HCT116 (cell line): ENCODE results near the gene NR2F6. TPM values are rescaled to one million over a fixed set of nuclear protein-coding genes. Genes with fewer than 3 reads are reported as not detected.

Experiments
- ATAC-seq: fragments of 200-7000 bp; cut with Tn5 transposase; 2 replicates; pipeline ENCODE4 v1.9.1; 2020; ENCODE audit warnings: mild to moderate bottlenecking, moderate library complexity
- BruUV-seq: library from RNA; stranded (reverse); fragments of 400-500 nt; replicated peaks from 2 replicates; lab custom pipeline; 2021; lab: Mats Ljungman, UMichigan
- CTCF ChIA-PET: fragments of 300-600 bp; sonication (Branson Sonifier 250); formaldehyde crosslinking; loops from one replicate; lab custom pipeline; 2021; ENCODE audit warnings: antibody characterized with exemption; lab: Charles Lee
- POLR2A ChIA-PET: fragments of 300-600, 350-600 bp; sonication (Branson Sonifier 250); formaldehyde crosslinking; loops from one replicate; lab custom pipeline; 2021; ENCODE audit warnings: antibody characterized with exemption; lab: Charles Lee
- RAD21 ChIA-PET, 2 experiments: fragments of 300-600 bp; sonication (Branson Sonifier 250); formaldehyde crosslinking; loops; one replicate each; lab custom pipeline; 2023; ENCODE audit warnings: low total read pairs in 2 of 2; ENCODE audit not compliant: uncharacterized antibody in 2 of 2, unreplicated experiment in 2 of 2, low non-redundant PET in 1 of 2; lab: Charles Lee
- DNase-seq: peaks from one replicate; pipeline ENCODE4 v3.0.0-alpha.2; 2010; ENCODE audit warnings: low read depth, low spot score
- H2AFZ ChIP-seq: fragments of 200-600 bp; shearing (Covaris generic), sonication (generic); 2 replicates; pipeline ENCODE4 v1.6.1; 2017; ENCODE audit warnings: low read depth, mixed run types, mixed read lengths, antibody characterized with exemption, low read length; ENCODE audit not compliant: poor library complexity, severe bottlenecking
- H3K27ac ChIP-seq: 2 replicates; pipeline ENCODE4 v1.5.1; 2012; ENCODE audit warnings: low read depth, low read length
- H3K27me3 ChIP-seq: fragments of 200-600 bp; sonication (generic); 2 replicates; pipeline ENCODE4 v1.6.1; 2016; ENCODE audit warnings: mixed run types, low read length, mixed read lengths; ENCODE audit not compliant: insufficient read depth
- H3K36me3 ChIP-seq, 2 experiments: fragments of 200-500 bp in 1 of 2; fragments of 200-600 bp in 1 of 2; sonication (Bioruptor generic) in 1 of 2; sonication (generic) in 1 of 2; 2 replicates each; pipeline versions ENCODE4 v1.5.1 to v1.6.1; 2014 to 2016; ENCODE audit warnings: low read length in 2 of 2, inconsistent platforms in 1 of 2, mixed read lengths in 1 of 2, mixed run types in 1 of 2; ENCODE audit not compliant: insufficient read depth in 2 of 2, control insufficient read depth in 1 of 2
- H3K4me1 ChIP-seq, 2 experiments: fragments of 200-600 bp in 1 of 2; sonication (generic) in 1 of 2; 2 replicates each; pipeline versions ENCODE4 v1.5.1 to v1.6.1; 2012 to 2017; ENCODE audit warnings: low read length in 2 of 2, inconsistent platforms in 1 of 2, mild to moderate bottlenecking in 1 of 2, mixed read lengths in 1 of 2, mixed run types in 1 of 2, moderate library complexity in 1 of 2; ENCODE audit not compliant: insufficient read depth in 2 of 2, control insufficient read depth in 1 of 2
- H3K4me2 ChIP-seq: fragments of 200-600 bp; sonication (generic); 2 replicates; pipeline ENCODE4 v1.6.1; 2017; ENCODE audit warnings: mixed run types, low read length, mixed read lengths
- H3K4me3 ChIP-seq, 2 experiments: fragments of 200-600 bp in 1 of 2; sonication (generic) in 1 of 2; replicated peaks in 1 of 2; 2 replicates each; pipeline ENCODE4 v1.5.1; 2011 to 2016; ENCODE audit warnings: low read length in 2 of 2, control low read depth in 1 of 2, low read depth in 1 of 2, mild to moderate bottlenecking in 1 of 2, mixed read lengths in 1 of 2, mixed run types in 1 of 2
- H3K79me2 ChIP-seq: fragments of 200-600 bp; sonication (generic); 2 replicates; pipeline ENCODE4 v1.6.1; 2017; ENCODE audit warnings: mild to moderate bottlenecking, mixed run types, low read length, moderate library complexity, mixed read lengths; ENCODE audit not compliant: insufficient read depth
- H3K9ac ChIP-seq: fragments of 200-600 bp; sonication (generic); 2 replicates; pipeline ENCODE4 v1.6.1; 2016; ENCODE audit warnings: low read length, mixed read lengths
- H3K9me2 ChIP-seq: fragments of 200-600 bp; sonication (generic), shearing (Covaris generic); 2 replicates; pipeline ENCODE4 v1.6.1; 2017; ENCODE audit warnings: mixed run types, mild to moderate bottlenecking, moderate library complexity; ENCODE audit not compliant: insufficient read depth
- H3K9me3 ChIP-seq, 2 experiments: fragments of 200-500 bp in 1 of 2; fragments of 200-600 bp in 1 of 2; sonication (Bioruptor generic) in 1 of 2; sonication (generic) in 1 of 2; 2 replicates each; pipeline ENCODE4 v1.6.1; 2014 to 2017; ENCODE audit warnings: low read length in 2 of 2, mixed read lengths in 2 of 2, inconsistent platforms in 1 of 2, low read depth in 1 of 2, mild to moderate bottlenecking in 1 of 2, mixed run types in 1 of 2, moderate library complexity in 1 of 2; ENCODE audit not compliant: control insufficient read depth in 1 of 2, insufficient read depth in 1 of 2
- H4K20me1 ChIP-seq: fragments of 200-600 bp; sonication (generic), shearing (Covaris generic); 2 replicates; pipeline ENCODE4 v1.6.1; 2017; ENCODE audit warnings: mixed run types, mild to moderate bottlenecking, moderate library complexity; ENCODE audit not compliant: insufficient read depth
- ATF3 ChIP-seq: IDR thresholded peaks from 2 replicates; pipeline ENCODE4 v1.6.1; 2012
- CEBPB ChIP-seq: IDR thresholded peaks from 2 replicates; pipeline ENCODE4 v1.6.1; 2012; ENCODE audit warnings: low read depth
- CTCF ChIP-seq, 3 experiments: fragments of 200-600 bp in 1 of 3; sonication (generic) in 1 of 3; IDR thresholded peaks in 2 of 3; conservative IDR thresholded peaks in 1 of 3; 2 replicates each; pipeline ENCODE4 v1.5.1; 2012 to 2017; ENCODE audit warnings: low read depth in 2 of 3, low read length in 2 of 3, antibody characterized with exemption in 1 of 3, borderline replicate concordance in 1 of 3, control low read depth in 1 of 3, mild to moderate bottlenecking in 1 of 3, mixed read lengths in 1 of 3, mixed run types in 1 of 3, moderate library complexity in 1 of 3; ENCODE audit not compliant: insufficient read depth in 1 of 3
- EGR1 ChIP-seq: IDR thresholded peaks from 2 replicates; pipeline ENCODE4 v1.6.1; 2012; ENCODE audit warnings: low read depth
- ELF1 ChIP-seq: IDR thresholded peaks from 2 replicates; pipeline ENCODE4 v1.6.1; 2012; ENCODE audit warnings: low read depth, borderline replicate concordance
- FOSL1 ChIP-seq: IDR thresholded peaks from 2 replicates; pipeline ENCODE4 v1.6.1; 2012; ENCODE audit warnings: low read depth
- POLR2AphosphoS5 ChIP-seq: IDR thresholded peaks from 2 replicates; pipeline ENCODE4 v1.6.1; 2011; ENCODE audit warnings: mild to moderate bottlenecking, low read depth, low read length, moderate library complexity
- RAD21 ChIP-seq: IDR thresholded peaks from 2 replicates; pipeline ENCODE4 v1.6.1; 2012; ENCODE audit warnings: low read depth, mild to moderate bottlenecking
- REST ChIP-seq: IDR thresholded peaks from 2 replicates; pipeline ENCODE4 v1.6.1; 2012; ENCODE audit warnings: low read depth
- SRF ChIP-seq: IDR thresholded peaks from 2 replicates; pipeline ENCODE4 v1.6.1; 2012; ENCODE audit warnings: low read depth
- ZBTB33 ChIP-seq: IDR thresholded peaks from 2 replicates; pipeline ENCODE4 v1.6.1; 2011; ENCODE audit warnings: mild to moderate bottlenecking, low read length, moderate library complexity; ENCODE audit not compliant: insufficient replicate concordance; ENCODE audit errors: extremely low read depth
- ZFX ChIP-seq: fragments of 450-650 bp; IDR thresholded peaks from 2 replicates; pipeline ENCODE4 v1.6.1; 2017
- ZNF274 ChIP-seq: fragments of 200-500 bp; sonication (Bioruptor generic); IDR thresholded peaks from 2 replicates; pipeline ENCODE4 v1.6.1; 2014; ENCODE audit warnings: mild to moderate bottlenecking, low read depth, low read length, inconsistent platforms
- intact Hi-C: fragments of 100-400 bp; cut with micrococcal nuclease; formaldehyde crosslinking; loops from 2 replicates; pipeline ENCODE4 v1.10.0; 2022
- total RNA-seq: library from RNA; stranded (reverse); gene quantifications from one replicate; pipeline ENCODE4 v1.2.1, GENCODE V29; 2021; ENCODE audit not compliant: unreplicated experiment

NR2F6 gene
- total RNA-seq, 1 experiment from 2014 or later, result 88.0 TPM

GRCh38 chr19:17279436-17279835 lies 33.7 kb upstream of the NR2F6 start (continued):
- TF ChIP-seq ZBTB33 (no peak), ZNF274 (no peak), ZFX (no peak), EGR1 (no peak), RAD21 (no peak), FOSL1 (no peak)

DNA sequence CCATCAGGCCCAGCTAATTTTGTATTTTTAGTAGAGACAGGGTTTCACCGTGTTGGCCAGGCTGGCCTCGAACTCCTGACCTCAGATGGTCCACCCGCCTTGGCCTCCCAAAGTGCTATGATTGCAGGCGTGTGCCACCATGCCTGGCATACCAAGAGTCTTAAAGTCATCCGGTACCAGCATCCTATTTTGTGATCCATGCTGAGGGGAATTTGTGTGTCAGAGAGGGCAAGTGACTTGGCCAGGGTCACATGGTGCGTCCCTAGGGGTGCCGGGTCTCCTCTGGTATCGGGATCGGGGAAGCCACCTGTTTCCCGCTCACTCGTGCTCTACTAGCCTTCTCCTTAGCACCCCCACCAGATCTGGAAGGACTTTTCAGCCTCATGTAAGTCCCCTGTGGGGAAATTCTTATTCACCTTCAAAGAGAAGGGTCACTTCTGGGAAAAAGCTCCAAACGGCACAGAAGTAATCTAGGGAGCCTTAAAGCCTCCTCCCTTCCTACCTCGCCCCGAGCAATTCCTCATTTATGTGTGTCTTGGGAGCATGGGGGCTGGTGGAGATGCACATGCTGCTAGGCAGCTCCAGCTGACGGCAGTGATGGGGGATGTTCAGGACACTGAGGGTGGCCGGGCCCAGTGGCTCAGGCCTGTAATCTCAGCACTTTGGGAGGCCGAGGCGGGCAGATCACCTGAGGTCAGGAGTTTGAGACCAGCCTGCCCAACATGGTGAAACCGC lies 29.9 kb upstream of the NR2F6 start:
- Histone ChIP-seq H3K36me3 (peaks cover 17 to 41% of the 10 kb centered on the region in 2 experiments), H2AFZ (no peak overlapping the region), H3K4me2 (no peak overlapping the region), H3K4me1 (no peaks in the 10 kb centered on the region), H3K9ac (no peak overlapping the region), H3K9me3 (no peaks in the 10 kb centered on the region), H3K79me2 (no peaks in the 10 kb centered on the region), H4K20me1 (no peaks in the 10 kb centered on the region), H3K4me3 (no peak overlapping the region), H3K9me2 (no peaks in the 10 kb centered on the region), H3K27me3 (no peaks in the 10 kb centered on the region), H3K27ac (no peak overlapping the region)
- intact Hi-C loops, result no loop called here
- ATAC-seq (no peak), DNase-seq (no peak)
- BruUV-seq, result no TSS peak
- CTCF ChIA-PET, result no interaction called here
- RAD21 ChIA-PET, result no interaction called here
- POLR2A ChIA-PET, result no interaction called here
- TF ChIP-seq POLR2AphosphoS5, result no peak
- no peak for TF ChIP-seq ZNF274
- TF ChIP-seq ZBTB33, result no peak
- TF ChIP-seq EGR1, result no peak
- TF ChIP-seq CEBPB, result no peak
- no peak for TF ChIP-seq CTCF (IDR thresholded peaks at IDR 0.05 in 2 of 3, conservative IDR thresholded peaks at IDR 0.05 in 1 of 3; ENCODE audit: borderline replicate concordance in 1 of 3, insufficient read depth in 1 of 3, low read depth in 2 of 3, low read length in 2 of 3)
- no peak for TF ChIP-seq ATF3
- TF ChIP-seq ELF1, result no peak
- TF ChIP-seq REST, result no peak
- TF ChIP-seq SRF, result no peak
